ENCODE measurements around the gene YPEL2. TPM values are rescaled to one million over a fixed set of nuclear protein-coding genes. Genes with fewer than 3 reads are reported as not detected.

YPEL2 gene
- total RNA-seq, 2 donors from 2014 or later: 64.2 to 79.9 TPM

GRCh38 chr17:59335685-59336084 is 4.2 kb downstream of the YPEL2 start:
- H3K4me1 ChIP-seq (ENCODE audit: control insufficient read depth in 1 of 2, low read depth in 2 of 2): peaks cover 47 to 76% of the 10 kb centered on the region in 2 donors
- H3K9me3 ChIP-seq: no peaks in the 10 kb centered on the region
- H3K27ac ChIP-seq: peak overlapping the region; percentile 44 to 95
- DNase-seq (ENCODE audit: low spot score) (no peak), ATAC-seq (ENCODE audit: insufficient number of reproducible peaks, low FRiP score, low read depth) (no peak)
- peak overlapping the region; percentile 15 for H3K4me3 ChIP-seq
- H3K36me3 ChIP-seq: no peaks in the 10 kb centered on the region
- no peaks in the 10 kb centered on the region for H3K27me3 ChIP-seq (replicated peaks; ENCODE audit: insufficient read depth)
- TF ChIP-seq CTCF (IDR thresholded peaks at IDR 0.05): no peak

GRCh38 chr17:59337741-59338299 is 6.4 kb downstream of the YPEL2 start:
- Histone ChIP-seq H3K4me3 (no peak overlapping the region), H3K36me3 (no peaks in the 10 kb centered on the region), H3K4me1 (ENCODE audit: control insufficient read depth in 1 of 2, low read depth in 2 of 2) (peaks cover 62 to 97% of the 10 kb centered on the region in 2 donors), H3K27me3 (replicated peaks; ENCODE audit: insufficient read depth) (no peaks in the 10 kb centered on the region), H3K27ac (peak overlapping the region in 1 of 2 donors; percentile 15), H3K9me3 (no peaks in the 10 kb centered on the region)
- no peak for TF ChIP-seq CTCF (IDR thresholded peaks at IDR 0.05)
- DNase-seq (ENCODE audit: low spot score) (no peak), ATAC-seq (ENCODE audit: insufficient number of reproducible peaks, low FRiP score, low read depth) (no peak)

GRCh38 chr17:59338498-59338897 is 7.0 kb downstream of the YPEL2 start:
- Histone ChIP-seq H3K4me1 (ENCODE audit: control insufficient read depth in 1 of 2, low read depth in 2 of 2) (peaks cover 66 to 100% of the 10 kb centered on the region in 2 donors), H3K9me3 (no peaks in the 10 kb centered on the region), H3K4me3 (no peak overlapping the region), H3K36me3 (no peaks in the 10 kb centered on the region), H3K27ac (no peak overlapping the region), H3K27me3 (replicated peaks; ENCODE audit: insufficient read depth) (no peaks in the 10 kb centered on the region)
- no peak for TF ChIP-seq CTCF (IDR thresholded peaks at IDR 0.05)
- ATAC-seq (ENCODE audit: insufficient number of reproducible peaks, low FRiP score, low read depth) (no peak), DNase-seq (ENCODE audit: low spot score) (no peak)

GRCh38 chr17:59341922-59342321 is 10.5 kb downstream of the YPEL2 start:
- no peaks in the 10 kb centered on the region for H3K9me3 ChIP-seq
- ATAC-seq (ENCODE audit: insufficient number of reproducible peaks, low FRiP score, low read depth): no peak
- H3K4me1 ChIP-seq (ENCODE audit: control insufficient read depth in 1 of 2, low read depth in 2 of 2): peaks cover 55 to 100% of the 10 kb centered on the region in 2 donors
- DNase-seq (ENCODE audit: low spot score): no peak
- no peak overlapping the region for H3K4me3 ChIP-seq
- peak overlapping the region in 1 of 2 donors; percentile 8 for H3K27ac ChIP-seq
- no peak for TF ChIP-seq CTCF (IDR thresholded peaks at IDR 0.05)
- no peaks in the 10 kb centered on the region for H3K36me3 ChIP-seq
- H3K27me3 ChIP-seq (replicated peaks; ENCODE audit: insufficient read depth): no peaks in the 10 kb centered on the region

- no peak for TF ChIP-seq CTCF (IDR thresholded peaks at IDR 0.05)
- Histone ChIP-seq H3K4me1 (ENCODE audit: control insufficient read depth in 1 of 2, low read depth in 2 of 2) (peaks cover 60 to 100% of the 10 kb centered on the region in 2 donors), H3K4me3 (no peak overlapping the region), H3K27me3 (replicated peaks; ENCODE audit: insufficient read depth) (no peaks in the 10 kb centered on the region), H3K36me3 (no peaks in the 10 kb centered on the region), H3K9me3 (no peaks in the 10 kb centered on the region), H3K27ac (peak overlapping the region in 1 of 2 donors; percentile 8)
- no peak for ATAC-seq (ENCODE audit: insufficient number of reproducible peaks, low FRiP score, low read depth)
- no peak for DNase-seq (ENCODE audit: low spot score)
Observed at GRCh38 chr17:59342681-59343131, 11.3 kb downstream of the YPEL2 start.

Data from thoracic aorta (tissue), 2 donors.